GM19238 (cell line): ENCODE results near the gene SF3B4.
"Not testable (repeated sequence)": the region's sequence is repeated elsewhere in the genome, so short reads cannot be mapped to it uniquely, and the experiment has no call there.

ENCODE experiments used
- DNase-seq: peaks from one replicate; pipeline ENCODE4 v3.0.0; 2011; ENCODE audit warnings: low spot score; ENCODE audit not compliant: insufficient read length

The SF3B4 gene

GRCh38 chr1:149927563-149928400, at the start of gene SF3B4:
TSS of gene SF3B4 (minus strand) at chr1:149927803. CDS start at chr1:149927759, 44 bp downstream.
- DNase-seq = peak; percentile 87

- DNase-seq = no peak
These were observed 49.7 kb upstream of the SF3B4 start for GRCh38 chr1:149977345-149977744.

- no peak for DNase-seq
These were observed 44.9 kb upstream of the SF3B4 start for GRCh38 chr1:149972547-149972946.

GRCh38 chr1:149967646-149968045, 40.0 kb upstream of the SF3B4 start:
- DNase-seq = no peak

GRCh38 chr1:149967041-149967440, 39.4 kb upstream of the SF3B4 start:
- DNase-seq = no peak

GRCh38 chr1:149966405-149966804, 38.8 kb upstream of the SF3B4 start:
- DNase-seq = no peak

- no peak for DNase-seq
These were observed 37.8 kb upstream of the SF3B4 start for GRCh38 chr1:149965440-149965839.

GRCh38 chr1:149963358-149963757, 35.8 kb upstream of the SF3B4 start:
- no peak for DNase-seq

- no peak for DNase-seq
These were observed 35.1 kb upstream of the SF3B4 start for GRCh38 chr1:149962736-149963135.

- DNase-seq = peak; percentile 39
These were observed 34.5 kb upstream of the SF3B4 start for GRCh38 chr1:149962039-149962647.

- DNase-seq = not testable (repeated sequence)
These were observed 29.9 kb upstream of the SF3B4 start for GRCh38 chr1:149957548-149957947.

- no peak for DNase-seq
These were observed 22.3 kb upstream of the SF3B4 start for GRCh38 chr1:149949911-149950310.

GRCh38 chr1:149945206-149945605, 17.6 kb upstream of the SF3B4 start:
- DNase-seq = no peak

- DNase-seq = no peak
These were observed 15.3 kb upstream of the SF3B4 start for GRCh38 chr1:149942885-149943284.

GRCh38 chr1:149942207-149942606, 14.6 kb upstream of the SF3B4 start:
- DNase-seq = no peak

GRCh38 chr1:149940427-149940826, 12.8 kb upstream of the SF3B4 start:
- no peak for DNase-seq

GRCh38 chr1:149938668-149939003, 11.0 kb upstream of the SF3B4 start:
- not testable (repeated sequence) for DNase-seq

GRCh38 chr1:149937759-149938158, 10.2 kb upstream of the SF3B4 start:
- DNase-seq = no peak

- no peak for DNase-seq
These were observed 9.5 kb upstream of the SF3B4 start for GRCh38 chr1:149936992-149937705.

- no peak for DNase-seq
These were observed 8.8 kb upstream of the SF3B4 start, which contains the start of gene MTMR11 for GRCh38 chr1:149936170-149936991. TSS of gene MTMR11 (minus strand) at chr1:149936879. CDS start at chr1:149936647, 232 bp downstream.

GRCh38 chr1:149934356-149934755, 6.8 kb upstream of the SF3B4 start:
- no peak for DNase-seq
